ENCODE measurements around the gene CACNG4. TPM values are rescaled to one million over a fixed set of nuclear protein-coding genes. Genes with fewer than 3 reads are reported as not detected.

Gene CACNG4
- total RNA-seq, 2 experiments from 2014 or later: not detected

DNA sequence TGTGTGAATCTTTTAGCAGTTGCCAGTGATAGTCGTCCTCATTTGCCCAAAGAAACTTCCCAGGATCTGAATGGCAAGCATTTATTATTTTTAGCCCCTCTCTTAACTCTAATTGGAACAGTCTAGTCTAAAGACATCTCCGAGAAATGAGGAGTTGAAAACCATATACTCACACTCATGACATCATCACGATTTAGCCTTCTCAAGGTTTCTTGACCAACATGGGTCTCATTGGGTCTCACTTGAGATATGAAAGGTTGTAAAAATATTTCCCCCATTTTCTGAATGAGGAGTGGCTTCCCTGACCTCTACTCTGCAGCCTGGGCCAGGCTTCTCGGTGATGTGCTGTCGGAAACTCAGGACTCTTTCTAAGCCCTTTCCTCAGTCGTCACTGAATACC, 42.8 kb downstream of the CACNG4 start:
- ChIA-PET CTCF (no interaction called here), POLR2A (no interaction called here)

- POLR2A ChIA-PET: no interaction called here
- CTCF ChIA-PET: interaction anchor here (0.5 kb wide), 1 partner anchor 634 kb away, joined by 3 read pairs; no protein-coding TSS in a partner anchor
These were observed 43.6 kb downstream of the CACNG4 start for GRCh38 chr17:67008101-67008500.

- ChIA-PET CTCF (interaction anchor here (1.1 kb wide), 1 partner anchor 8 kb away, joined by 3 read pairs; no protein-coding TSS in a partner anchor), POLR2A (no interaction called here)
These were observed 47.1 kb downstream of the CACNG4 start for GRCh38 chr17:67011527-67012175.

DNA sequence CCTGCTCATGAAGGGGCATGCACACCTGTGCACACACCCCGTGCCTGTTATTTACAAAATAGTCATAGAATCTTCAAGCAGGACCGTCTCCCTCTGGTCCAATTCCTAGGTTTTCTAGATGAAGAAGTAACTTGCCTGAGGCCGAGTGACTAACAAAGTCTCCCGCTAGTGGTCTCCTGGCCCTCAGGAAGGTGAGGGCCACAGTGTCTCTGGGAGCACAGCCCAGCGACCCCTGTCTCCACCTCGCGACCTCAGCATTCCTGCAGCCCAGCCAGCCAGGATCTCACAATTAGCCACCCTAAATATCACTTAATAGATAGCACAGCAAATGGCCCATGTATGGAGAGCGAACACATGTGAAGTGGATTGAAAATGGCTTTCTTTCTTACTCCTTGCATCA, 49.4 kb downstream of the CACNG4 start:
- POLR2A ChIA-PET: no interaction called here
- CTCF ChIA-PET: no interaction called here

DNA sequence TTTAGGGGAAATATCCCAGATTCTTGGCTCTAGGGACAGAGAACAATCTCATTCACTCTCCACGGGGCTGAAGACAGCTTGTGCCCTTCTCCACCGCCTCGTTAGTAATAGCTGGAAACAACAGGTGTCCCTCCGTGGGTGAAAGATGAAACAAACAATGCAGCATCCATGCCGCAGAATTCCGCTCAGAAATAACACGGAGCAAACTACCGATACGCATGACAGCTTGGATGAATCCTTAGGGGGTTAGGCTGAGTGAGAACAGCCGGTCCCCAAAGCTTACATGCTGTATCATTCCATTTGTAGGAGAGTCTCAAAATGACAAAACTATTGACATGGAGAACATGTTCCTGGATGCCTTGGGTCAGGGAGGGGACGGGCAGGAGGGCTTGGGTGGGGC, 50.5 kb downstream of the CACNG4 start:
- ChIA-PET POLR2A (no interaction called here), CTCF (no interaction called here)

- POLR2A ChIA-PET: no interaction called here
- CTCF ChIA-PET: no interaction called here
These were observed 51.7 kb downstream of the CACNG4 start for GRCh38 chr17:67016039-67016762.

- ChIA-PET POLR2A (no interaction called here), CTCF (no interaction called here)
These were observed 53.4 kb downstream of the CACNG4 start for GRCh38 chr17:67017910-67018309.

DNA sequence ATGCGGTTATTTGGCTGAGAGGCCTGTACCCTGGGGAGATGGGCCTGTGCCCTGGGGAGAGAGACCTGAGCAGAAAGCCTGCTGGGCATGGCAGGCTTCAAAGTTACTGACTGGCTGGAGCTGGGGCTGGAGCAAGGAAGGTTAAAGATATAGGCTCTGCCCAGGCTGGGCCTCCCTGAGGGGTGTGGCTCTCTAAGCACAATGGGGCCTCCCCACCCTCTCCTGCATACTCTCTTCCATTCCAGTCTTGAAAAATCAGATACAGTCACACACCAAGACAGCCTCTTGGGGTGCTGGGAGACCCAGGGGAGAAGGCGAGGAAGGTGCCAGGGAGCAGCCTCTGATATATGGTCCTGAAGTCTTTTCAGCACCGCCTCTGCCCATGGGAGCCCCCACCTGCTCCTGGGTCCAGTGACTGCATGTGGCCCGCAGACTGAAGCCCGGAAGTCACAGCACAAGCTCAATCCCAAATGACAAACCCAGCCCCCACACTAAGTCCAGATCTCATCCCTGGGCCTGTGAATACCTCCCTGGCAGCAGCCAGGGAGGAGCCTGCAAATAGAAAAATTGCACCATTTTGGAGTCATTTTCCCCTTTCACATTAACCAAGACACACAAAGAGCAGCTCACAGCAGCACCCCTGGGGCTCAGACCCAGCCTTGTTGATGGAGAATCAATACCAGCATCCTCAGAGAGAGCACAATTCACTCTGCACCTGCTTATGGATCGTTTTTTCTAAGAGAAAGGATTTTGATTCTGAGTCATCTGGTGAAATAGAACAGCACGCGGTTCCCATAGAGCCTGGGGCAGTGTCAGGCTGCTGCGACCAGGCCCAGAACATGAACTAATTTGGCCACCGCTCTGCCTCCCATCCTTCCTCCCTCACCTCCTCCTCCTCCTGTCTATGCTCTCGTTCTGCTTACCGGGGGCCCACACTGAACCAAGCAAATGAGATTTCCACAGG, 54.2 kb downstream of the CACNG4 start:
- POLR2A ChIA-PET: no interaction called here
- CTCF ChIA-PET: no interaction called here

DNA sequence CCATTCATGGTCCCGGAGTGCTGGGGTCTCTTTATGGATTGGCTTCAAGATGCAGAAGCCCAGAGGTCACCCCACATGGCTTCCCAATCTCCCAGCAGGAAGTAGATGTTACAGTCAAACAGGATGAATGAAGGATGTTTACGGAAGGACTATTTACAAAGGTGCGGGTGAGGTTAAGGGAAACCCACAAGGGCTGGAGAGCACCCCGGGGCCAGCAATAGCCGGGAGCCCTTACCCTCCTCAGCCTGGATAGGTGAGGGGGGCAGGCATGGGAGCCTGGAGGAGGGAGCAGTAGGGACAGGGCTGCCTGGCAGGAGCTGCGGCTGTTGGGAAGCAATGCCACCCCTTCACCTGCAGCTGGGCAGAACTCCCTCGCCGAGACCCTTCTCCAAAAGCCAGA, 55.3 kb downstream of the CACNG4 start:
- ChIA-PET CTCF (no interaction called here), POLR2A (no interaction called here)

GRCh38 chr17:67020293-67020766, 55.8 kb downstream of the CACNG4 start:
- ChIA-PET POLR2A (no interaction called here), CTCF (no interaction called here)

DNA sequence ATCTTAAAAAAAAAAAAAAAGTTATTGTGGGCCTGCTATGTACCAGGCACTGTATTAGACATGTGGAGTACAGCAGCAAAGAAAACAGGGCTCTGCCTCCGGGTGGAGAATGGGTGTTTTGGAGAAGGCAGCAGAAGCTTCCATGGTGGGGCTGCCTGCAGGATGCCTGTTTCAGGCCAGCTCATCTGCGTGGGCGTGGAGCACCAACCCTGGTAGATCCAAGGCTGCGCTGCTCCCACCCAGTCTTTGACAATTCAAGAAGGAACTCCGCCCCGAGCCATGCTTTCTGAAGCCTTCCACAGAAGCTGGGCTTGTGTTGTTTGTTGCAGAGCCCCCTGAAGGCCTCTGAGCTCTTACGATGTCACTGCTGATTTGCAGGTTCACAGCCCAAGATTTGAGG, 56.7 kb downstream of the CACNG4 start:
- ChIA-PET POLR2A (interaction anchor here (0.7 kb wide), 1 partner anchor 12 kb away, joined by 4 read pairs; no protein-coding TSS in a partner anchor), CTCF (no interaction called here)

DNA sequence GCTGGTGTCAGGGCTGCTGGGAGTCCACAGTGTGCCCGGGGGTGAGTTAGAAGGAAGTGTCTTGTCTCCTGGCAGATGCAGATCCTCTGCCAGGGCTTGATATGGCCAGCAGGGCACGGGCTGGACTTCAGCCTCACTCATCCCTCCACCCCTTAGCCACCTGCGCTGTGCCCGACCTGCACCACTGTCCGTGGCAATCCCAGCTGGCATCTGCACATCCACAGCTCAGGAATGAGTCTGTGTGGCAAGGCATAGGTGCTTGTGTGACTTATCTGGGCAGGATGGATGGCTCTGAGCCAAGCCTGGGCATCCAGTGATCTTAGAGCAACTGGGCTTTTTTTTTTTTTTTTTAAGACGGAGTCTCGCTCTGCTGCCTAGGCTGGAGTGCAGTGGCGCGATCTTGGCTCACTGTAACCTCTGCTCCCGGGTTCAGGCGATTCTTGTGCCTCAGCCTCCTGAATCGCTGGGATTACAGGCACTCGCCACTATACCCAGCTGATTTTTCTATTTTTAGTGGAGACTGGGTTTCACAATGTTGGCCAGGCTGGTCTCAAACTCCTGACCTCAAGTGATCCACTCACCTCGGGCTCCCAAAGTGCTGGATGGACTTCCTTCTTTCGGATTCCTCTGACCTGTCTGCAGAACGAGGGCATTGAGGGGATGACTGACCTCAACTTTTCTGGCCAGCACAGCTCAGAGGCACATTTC, 57.4 kb downstream of the CACNG4 start:
- ChIA-PET POLR2A (interaction anchor here (0.7 kb wide), 1 partner anchor 12 kb away, joined by 4 read pairs; no protein-coding TSS in a partner anchor), CTCF (no interaction called here)

DNA sequence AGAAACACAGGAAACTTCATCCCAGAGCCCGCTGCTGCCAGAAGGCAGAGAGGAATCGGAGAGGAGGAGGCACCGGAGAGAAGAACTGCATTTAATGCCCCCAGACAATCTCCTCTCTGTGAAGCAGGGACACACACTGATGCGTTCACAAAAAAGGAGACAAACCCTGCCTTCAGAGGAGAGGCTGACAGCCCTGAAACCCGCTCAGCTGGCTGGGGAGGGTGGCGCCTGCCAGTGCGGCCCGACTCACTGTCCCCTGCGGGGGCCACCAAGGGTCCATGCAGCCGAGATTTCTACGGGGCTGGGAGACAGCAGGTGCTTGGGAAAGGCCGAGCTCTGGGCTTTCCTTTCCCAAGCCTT, 57.9 kb downstream of the CACNG4 start:
- POLR2A ChIA-PET: no interaction called here
- CTCF ChIA-PET: no interaction called here

GRCh38 chr17:67024736-67025135, 60.2 kb downstream of the CACNG4 start:
- POLR2A ChIA-PET: no interaction called here

GRCh38 chr17:67025216-67025792, 60.8 kb downstream of the CACNG4 start:
- ChIA-PET CTCF (no interaction called here), POLR2A (no interaction called here)

More at GRCh38 chr17:67024736-67025135, 60.2 kb downstream of the CACNG4 start:
- CTCF ChIA-PET: no interaction called here

DNA sequence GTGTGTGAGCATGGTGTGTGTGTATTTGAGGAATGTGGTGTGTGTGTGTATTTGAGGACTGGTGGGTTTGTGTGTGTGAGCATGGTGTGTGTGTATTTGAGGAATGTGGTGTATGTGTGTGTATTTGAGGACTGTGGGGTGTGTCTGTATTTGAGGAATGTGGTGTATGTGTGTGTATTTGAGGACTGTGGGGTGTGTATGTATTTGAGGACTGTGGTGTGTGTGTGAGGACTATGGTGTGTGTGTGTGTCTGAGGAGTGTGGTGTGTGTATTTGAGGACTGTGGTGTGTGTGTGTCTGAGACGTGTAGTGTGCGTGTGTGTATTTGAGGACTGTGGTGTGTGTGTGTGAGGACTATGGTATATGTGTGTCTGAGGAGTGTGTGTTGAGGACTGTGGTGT, 61.8 kb downstream of the CACNG4 start:
- POLR2A ChIA-PET: no interaction called here
- CTCF ChIA-PET: no interaction called here

DNA sequence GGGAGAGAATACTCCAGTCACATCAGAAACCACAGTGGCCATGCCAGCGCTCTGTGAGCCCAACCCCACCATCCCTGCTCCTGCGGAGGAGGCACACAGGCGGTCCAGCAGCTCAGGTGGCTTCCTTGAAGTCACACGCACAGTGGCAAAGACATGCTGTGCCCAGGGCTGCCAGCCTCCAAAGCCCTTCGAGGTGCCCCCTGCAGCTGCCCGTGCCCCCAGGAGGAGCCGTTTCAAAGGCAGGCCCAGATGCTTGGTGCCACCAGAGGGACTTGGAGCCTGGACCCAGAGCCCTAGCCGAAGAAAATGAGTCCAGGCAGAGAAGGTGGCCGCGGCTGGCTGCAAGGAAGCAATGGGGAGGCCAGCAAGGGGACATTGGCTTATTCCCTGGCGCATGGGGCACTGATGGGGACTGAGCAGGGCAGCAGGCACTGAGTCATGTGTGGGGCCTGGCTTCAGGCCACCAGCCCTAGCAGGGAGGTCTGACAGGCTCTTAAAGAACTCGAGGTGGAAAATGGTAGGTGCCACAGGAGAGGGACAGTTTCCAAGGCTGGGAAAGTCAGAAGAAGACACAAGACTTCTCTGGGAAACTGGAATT, 62.6 kb downstream of the CACNG4 start:
- POLR2A ChIA-PET: no interaction called here
- CTCF ChIA-PET: no interaction called here

GRCh38 chr17:67030641-67031040, 66.1 kb downstream of the CACNG4 start:
- CTCF ChIA-PET: interaction anchor here (0.5 kb wide), 1 partner anchor 32 kb away, joined by 3 read pairs; no protein-coding TSS in a partner anchor
- POLR2A ChIA-PET: no interaction called here

DNA sequence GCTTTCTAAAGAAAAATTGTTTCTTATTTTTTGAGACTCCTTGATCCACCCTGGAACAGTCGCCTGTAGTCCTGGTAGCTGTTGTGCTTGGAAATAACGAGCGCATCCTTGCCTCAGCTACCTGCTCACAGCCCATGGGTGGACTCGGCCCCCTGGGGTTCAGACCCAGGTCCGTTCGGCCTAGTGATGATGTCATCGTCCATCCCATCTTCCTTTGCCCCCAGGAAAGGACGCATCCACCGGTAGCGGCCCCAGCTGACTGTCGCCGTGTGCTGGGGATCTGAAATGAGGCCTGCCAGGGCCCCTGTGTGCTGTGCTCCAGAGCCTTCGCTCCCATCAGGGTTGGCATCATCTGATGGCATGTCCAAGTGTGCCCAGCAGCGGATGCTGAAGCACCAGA, 67.9 kb downstream of the CACNG4 start:
- CTCF ChIA-PET: no interaction called here

More for the DNA sequence above, 67.9 kb downstream of the CACNG4 start:
- POLR2A ChIA-PET: no interaction called here

Measured in activated CD8-positive, alpha-beta memory T cell treated with anti-CD3 and anti-CD28 coated beads for 36 hours (primary cell).